Right hindlimb (tissue), 1 donor: ENCODE data around the gene MSH3.
"Not testable (repeated sequence)": the region's sequence is repeated elsewhere in the genome, so short reads cannot be mapped to it uniquely, and the experiment has no call there.

ENCODE experiments used
- DNase-seq: peaks from one replicate; pipeline ENCODE4 v3.0.0-alpha.2; 2018

The MSH3 gene

DNA sequence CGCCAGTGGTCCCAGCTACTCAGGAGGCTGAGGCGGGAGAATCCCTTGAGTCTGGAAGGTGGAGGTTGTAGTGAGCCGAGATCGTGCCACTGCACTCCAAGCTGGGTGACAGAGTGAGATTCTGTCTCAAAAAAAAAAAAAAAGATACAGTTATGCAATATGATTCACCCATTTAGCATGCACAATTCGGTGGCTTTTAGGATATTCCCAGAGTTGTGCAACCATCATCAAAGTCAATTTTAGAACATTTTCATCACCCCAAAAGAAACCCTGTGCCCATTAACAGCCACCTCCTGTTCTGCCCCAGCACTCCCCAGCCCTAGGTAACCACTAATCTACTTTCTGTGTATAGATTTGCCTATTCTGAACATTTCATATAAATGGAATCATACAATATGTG is 4.7 kb downstream of the MSH3 start:
- DNase-seq, result no peak

DNA sequence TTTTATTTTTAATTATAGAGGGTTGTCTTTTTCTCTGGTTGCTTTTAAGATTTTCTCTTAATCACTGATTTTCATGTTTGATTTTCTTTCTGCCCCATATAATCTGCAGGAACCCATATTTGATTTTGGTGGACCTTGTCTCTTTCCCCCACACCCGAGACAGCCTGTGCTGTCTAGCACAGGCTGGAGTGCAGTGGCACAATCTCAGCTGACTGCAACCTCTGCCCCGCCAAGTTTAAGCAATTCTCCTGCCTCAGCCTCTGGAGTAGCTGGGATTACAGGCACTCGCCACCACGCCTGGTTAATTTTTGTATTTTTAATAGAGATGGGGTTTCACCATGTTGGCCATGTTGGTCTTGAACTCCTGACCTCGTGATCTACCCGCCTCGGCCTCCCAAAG is 6.2 kb downstream of the MSH3 start:
- not testable (repeated sequence) for DNase-seq

DNA sequence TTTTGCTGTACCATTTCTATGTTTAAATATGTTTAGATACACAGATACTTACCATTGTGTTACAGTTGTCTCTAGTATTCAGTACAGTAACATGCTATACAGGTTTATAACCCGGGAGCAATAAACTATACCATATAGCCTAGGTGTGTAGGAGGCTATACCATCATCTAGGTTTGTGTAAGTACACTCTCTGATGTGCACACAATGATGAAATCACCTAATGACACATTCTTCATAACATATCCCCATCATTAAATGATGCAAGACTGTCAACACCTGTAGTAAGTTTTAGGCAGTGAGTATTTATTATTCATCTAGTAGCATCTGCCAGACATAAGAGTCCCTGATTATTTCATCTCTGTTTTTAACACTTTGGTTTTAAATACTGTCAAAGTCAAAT is 7.7 kb downstream of the MSH3 start:
- DNase-seq, result no peak

DNA sequence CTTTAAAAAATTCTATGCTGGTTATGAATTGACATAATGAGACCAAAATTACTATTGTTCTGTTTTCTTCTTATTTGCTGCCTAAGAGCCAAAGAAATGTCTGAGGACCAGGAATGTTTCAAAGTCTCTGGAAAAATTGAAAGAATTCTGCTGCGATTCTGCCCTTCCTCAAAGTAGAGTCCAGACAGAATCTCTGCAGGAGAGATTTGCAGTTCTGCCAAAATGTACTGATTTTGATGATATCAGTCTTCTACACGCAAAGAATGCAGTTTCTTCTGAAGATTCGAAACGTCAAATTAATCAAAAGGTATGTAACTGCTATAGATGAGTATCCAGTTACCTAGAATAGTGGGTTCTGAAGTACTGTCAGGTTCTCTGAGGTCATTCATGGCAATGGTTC is 10.6 kb downstream of the MSH3 start:
- no peak for DNase-seq

DNA sequence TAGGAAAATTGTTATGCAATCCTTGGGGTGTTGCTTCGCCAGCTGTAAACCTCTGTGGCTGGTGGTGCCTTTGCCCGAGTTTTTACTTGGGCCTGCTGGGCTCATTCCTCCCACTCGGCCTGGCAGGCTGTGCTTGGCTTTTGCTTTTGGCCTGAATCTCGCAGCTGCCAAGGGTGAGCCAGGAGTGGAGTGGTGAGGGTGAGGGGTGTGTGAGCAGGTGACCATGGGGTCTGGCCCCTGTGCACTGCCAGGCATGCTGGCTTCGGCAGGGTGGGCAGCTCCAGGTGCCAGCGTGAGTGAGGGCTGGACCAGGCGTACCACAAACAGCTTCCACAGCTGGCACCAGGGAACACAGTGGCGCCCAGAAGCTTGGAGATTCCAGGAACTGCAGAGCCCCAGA is 12.9 kb downstream of the MSH3 start:
- DNase-seq, result no peak

DNA sequence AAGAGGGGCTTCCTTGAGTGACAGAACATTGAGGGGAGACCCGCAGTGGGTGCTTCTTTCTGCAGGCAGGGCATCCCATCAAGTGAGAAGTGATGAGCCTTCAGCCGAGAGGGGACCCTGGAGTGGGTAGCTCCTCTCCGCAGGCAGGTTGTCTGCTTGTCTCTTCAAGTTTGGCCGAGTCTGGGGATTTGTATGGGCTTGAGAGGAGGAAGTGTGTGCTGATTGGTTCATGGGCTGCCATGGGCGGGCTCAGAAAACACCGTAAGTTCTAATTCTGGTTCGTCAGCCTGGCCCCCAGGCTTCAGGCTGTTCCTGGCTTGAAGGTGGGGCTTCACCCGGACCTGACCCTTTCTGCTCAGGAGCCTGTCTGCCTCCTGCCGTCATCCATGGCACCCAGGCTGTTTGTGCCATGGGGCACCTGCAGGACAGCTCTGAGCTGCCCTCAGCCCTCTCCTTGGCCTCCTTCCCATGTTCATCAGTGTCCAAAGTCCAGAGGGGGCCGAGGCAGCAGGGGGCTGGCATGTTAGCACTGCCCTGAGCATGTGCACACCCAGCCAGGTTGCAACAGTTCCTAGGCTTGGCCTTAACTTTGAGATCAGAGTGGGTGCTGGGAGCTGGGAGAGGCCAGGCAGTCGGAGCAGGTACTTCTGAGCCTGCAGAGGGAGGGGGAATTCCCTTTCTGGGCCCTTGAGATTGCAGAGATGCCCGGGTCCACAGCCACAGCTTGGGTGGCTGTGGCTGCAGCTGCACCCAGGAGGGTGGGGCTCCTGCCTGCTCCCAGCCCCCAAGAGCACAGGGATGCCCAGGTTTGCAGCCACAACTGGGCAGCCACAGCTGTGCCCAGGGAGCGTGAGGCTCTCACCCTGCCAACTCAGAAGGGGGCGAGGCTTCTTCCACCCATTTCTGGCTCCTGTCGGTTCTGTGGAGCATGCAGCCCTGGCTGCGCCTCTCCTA is 13.8 kb downstream of the MSH3 start:
- DNase-seq, result no peak

DNA sequence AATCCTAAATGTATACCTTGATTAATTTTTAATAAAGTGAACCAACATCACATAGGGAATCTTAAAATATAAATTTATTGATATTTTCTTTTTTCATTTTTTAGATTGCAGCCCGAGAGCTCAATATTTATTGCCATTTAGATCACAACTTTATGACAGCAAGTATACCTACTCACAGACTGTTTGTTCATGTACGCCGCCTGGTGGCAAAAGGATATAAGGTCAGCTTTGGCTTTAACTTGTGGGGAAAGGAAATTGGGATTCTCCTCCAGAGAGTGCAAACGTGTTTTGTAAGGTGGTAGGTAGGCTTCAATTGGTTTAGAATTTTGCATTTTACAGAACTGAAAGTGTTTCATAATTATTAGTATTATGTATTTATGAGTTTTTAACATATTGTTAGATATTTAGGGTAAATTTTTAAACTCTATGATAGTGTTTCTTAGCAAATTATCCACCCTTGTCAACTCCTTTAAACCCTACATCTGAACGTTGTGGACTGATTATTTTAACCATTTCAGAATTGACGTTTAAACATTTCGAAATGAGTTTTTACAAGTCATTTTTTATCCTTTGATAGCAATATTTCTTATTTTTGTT is 17.8 kb downstream of the MSH3 start:
- peak; percentile 69 for DNase-seq

DNA sequence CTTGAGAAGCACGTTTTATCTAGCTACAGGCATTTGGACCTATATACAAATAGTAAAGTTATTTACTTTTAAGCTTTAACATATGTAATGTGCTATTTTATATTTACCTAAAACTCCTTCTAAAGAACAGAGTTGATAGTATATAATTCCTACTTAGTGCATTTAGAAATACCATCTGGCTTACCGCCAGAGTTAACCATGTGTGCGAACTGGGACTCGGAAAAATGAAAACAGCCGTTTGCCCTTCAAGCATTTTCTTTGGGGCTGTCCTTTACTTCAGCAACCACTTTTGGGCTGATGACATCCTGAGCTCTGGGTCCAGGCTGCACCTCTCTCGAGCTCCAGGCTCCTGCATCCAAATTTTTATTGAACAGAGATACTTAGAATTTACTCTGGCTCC is 22.3 kb downstream of the MSH3 start:
- no peak for DNase-seq

DNA sequence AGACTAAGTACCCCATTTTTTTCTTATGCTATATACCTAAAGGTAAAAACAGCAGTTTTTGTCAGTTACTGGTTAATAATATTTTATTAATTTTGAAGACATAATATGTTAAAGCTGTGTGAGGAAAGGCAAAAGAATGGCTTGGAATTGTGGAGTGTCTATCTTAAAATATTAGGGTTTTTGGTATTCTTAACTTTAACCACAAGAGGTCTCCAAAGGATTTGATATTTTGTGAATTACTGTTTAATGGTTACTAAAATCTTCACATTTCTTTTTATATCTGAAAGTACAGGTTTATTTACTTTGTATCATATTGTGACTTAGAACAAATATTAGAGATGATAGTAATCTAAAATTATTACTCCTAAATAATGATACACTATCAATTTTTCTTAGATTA is 32.3 kb downstream of the MSH3 start:
- DNase-seq, result no peak

DNA sequence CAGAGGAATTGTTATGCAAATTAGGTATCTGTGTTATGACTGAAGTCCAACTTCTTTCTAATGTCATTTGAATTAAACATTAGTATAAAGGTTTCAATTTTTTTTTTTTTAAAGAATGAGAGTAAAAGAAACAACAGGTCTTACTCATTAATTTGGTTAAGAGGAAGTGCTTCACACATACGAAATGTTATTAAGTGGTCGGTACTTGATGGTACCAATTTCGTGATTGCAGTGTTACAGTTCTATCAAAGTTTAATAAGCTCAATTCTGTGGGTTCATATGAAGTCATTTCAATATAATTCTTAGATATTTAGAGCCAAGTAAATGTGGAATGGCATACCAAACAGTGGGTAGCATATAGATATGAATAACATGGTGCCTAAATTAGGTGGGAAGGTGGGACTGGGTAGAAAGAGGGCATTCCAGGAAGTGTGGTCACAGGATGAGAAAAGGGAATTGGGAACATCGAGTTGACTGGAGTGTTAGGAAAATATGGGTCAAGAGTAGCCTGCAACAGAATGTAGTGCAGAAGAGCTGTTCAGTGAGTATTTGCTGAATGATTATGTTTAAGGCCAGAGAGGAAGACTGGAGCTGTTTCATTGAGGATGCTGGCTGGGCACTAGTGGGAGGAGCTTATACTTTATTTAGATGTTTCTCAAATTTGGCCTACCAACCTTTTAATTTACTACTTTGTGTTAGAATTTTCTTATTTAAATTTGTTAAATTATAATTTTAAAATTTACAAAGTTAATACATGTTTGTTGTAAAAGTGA is 34.4 kb downstream of the MSH3 start:
- DNase-seq, result no peak

DNA sequence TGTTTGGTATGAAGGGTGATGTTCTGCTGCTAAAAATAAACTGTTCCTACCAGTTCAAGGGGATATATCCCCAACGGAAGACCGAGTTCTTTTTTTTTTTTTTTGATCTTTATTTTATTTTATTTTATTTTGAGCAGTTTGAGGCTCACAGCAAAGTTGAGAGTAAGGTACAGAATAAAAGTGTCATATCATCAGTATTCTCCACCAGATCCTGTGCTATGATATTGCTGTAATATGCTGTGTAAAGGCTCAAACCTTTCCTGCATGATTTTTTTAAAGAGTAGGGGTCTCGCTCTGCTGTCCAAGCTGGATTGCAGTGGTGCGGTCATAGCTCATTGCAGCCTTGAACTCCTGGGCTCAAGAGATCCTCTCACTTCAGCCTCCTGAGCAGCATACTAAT is 35.2 kb downstream of the MSH3 start:
- DNase-seq, result no peak

DNA sequence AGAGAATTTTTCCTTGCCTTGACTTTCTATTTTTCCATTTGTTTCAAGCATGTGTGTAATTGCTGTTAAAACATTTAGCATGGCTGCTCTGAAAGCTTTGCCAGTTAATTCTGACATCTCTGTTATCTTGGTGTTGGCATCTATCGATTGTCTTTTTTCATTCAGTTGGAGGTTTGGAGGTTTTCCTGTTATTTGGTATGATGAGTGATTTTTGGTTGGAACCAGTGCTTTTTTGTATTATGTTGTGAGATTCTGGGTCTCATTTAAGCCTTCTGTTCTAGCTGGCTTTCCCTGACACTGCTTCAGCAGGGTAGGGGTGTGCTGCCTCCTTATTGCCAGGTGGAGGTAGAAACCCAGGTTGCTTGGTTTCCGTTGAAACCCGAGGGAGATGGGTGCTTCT is 41.2 kb downstream of the MSH3 start:
- no peak for DNase-seq

DNA sequence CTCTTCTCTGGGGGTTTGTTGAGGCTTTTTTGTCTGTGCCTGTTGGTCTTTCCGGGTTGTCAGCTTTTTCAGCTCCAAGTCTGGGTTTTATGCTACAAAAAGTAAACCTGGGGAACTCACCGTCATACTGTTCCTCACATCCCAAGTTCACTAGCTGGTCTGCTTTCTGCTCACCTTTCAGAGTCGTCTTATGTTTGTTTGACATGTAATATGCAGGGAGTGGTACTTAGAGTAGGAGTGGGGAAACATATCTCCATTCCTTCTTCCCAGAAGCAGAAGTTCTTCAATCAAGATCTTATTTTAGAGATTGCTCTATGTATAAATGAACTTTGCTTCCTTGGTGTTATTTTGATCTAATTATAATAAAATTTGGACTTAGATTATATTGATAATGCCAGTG is 42.0 kb downstream of the MSH3 start:
- DNase-seq, result no peak

DNA sequence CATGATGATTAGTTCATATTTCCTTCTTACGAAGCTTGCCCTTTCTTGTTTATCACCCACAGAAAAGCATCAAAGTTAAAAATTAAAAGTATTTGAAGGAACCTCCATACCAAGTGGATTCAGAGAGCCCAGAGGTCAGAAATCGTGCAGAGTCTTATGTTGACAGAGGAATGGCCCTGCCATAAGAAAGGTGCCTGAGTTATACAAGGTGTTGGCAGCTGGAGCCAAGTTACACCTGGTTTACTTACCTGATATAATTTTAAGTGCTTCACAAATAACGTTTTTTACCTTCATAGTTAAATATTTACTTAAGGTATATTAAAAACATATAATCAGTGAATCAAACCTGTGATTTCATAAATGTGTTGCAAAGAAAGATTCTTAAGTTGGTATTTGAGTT is 42.6 kb downstream of the MSH3 start:
- DNase-seq, result no peak

DNA sequence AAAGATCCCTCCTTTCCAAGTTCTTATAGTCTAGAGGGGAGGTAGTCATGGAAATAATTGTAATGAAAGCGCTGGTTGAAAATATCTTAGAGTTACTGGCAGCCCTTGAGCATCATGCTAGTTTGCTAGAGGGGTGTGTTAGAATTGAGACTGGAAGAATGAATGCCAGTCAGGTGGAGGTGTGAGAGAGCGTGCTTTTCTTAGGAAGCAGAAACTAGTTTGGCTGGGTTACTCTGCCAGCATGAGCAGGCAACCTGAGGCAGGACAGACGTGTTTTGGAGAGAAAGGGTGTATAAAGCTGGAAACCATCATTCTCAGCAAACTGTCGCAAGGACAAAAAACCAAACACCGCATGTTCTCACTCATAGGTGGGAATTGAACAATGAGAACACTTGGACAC is 43.9 kb downstream of the MSH3 start:
- no peak for DNase-seq

DNA sequence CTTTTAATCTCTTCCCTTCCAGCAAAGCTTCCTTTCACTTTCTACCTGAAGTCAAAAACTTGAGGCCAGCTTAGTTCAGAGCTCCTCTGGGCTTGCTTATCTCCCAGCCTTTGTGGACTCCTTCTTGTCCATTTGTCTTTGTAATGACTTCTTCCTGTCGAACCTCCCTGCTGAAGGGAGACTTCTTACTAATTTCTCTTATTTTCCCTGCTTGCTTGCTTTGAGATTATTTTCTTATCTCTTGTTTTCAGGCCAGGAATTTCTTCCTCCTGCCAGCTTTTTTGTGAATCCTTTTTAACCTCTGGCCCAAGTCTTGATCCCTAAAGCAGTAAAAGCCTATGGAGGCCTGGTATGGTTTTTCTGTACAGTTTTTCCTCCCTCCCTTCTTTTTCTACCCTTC is 47.1 kb downstream of the MSH3 start:
- no peak for DNase-seq

DNA sequence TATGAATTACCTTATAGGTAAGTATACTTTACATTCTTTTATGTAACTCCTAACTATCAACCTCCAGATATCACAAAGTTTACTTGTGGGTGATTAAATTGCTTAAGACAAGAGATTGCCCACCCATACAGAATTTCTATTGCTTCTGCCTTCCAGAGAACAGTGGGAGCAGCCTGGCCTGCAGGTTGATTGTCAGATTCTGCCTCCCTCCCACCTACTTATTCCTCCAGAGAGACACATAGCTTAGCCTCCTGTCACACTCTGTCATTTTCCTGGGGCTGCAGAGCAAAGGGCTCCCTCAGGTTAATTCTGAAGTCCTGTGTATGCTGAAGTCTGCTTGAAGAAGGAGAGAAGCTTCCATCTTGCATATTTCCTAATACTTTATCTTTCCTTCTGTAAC is 48.8 kb downstream of the MSH3 start:
- DNase-seq, result no peak

DNA sequence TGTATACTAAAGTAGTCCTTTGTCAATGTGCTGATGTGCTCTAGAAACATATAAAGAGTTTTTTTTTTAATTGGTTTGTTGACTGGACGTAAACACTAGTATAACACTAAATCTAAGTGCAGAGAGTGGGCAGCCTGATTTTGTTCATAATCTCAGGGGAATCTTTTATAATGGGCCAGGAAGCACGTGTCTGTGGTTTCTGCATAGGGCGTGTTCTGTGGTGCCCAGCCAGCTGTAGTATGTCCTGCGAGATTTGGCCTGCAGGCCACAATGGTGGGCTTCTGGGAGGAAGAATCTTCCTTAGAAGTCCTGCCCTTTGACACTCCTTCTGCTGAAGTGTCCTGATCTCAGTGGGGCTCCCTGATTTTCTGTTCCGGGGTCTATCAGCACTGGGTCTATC is 49.3 kb downstream of the MSH3 start:
- no peak for DNase-seq

DNA sequence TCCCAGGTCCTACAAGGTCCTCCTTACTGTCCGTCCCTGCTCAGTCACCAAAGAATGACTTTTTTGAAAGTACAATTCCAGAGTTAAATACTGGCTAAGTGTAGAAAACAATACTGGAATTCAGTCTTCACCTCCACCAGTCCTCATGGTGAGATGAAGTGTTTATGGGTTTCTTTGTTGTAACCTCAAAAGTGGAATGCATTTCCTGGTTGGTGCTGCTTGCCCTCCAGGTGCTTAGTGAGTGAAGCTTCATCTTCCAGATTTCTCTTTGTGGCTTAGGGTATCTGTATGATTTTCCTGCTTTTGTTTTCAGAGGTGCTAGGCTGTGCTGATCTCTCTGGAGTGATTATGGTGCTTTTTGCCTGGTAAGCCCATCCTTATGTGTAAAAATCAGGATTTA is 49.8 kb downstream of the MSH3 start:
- DNase-seq, result no peak

DNA sequence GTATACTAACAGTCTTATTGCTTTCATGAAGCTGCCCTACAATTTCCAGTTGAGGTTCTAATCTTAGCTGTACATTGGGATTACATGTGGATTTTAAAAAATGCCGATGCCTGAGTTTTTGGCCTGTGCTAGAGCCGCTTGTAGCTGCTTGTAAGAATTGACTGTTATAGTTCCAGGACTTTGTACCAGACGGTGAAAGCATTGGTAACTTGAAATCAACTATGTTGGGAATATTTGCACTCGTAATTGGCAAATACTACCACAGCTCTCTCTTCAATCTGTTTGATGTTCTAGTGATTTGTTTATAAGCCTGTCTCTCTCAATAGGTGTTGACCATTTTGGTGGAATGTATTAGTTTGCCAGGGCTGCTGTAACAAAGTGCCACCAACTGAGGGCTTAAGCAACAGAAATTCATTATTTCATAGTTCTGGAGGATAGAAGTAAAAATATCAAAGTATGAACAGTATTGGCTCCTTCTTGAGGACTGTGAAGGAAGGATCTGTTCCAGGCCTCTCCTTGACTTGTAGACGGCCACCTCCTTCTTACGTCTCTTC is 50.8 kb downstream of the MSH3 start:
- no peak for DNase-seq

DNA sequence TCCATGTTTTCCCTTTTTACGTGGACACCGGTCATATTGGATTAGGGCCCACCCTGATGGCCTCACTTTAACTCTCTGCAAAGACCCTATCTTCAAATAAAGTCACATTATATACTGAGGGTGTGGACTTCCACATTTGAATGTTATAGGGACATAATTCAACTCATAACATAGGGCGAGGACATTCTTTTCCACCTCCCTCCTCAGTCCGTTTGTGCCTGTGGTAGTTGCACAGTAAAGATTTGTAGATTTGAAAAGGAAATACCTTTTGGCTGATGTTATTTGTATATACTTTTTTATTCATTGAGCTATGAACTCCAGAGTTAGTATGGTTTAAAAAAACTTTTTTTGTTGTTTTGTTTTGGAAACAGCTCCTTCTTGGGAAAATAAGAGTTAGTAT is 51.3 kb downstream of the MSH3 start:
- no peak for DNase-seq

DNA sequence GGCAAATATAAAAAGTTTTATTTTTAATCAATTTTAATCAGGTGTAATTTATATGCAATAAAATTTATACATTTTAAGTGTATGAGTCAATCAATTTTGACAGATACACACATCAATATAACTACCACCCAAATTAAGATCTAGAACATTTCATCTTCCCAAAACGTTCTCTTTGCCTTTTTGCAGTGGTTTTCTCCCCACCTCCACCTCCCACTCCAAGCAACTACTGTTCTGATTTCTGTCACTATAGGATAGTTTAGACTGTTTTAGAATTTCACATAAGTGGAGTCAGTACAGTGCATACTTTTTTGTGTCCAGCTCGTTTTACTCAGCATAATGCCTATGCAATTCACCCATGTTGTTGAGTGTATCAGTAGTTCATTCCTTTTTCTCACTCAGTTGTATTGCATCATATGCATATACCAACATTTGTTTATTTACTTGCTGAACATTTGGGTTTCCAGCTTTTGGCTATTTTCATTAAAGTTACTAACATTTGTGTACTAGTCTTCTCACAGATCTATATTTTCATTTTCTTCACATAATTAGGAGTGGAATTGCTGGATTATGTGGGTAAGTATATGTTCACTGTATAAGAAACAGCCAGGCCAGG is 52.5 kb downstream of the MSH3 start:
- no peak for DNase-seq

DNA sequence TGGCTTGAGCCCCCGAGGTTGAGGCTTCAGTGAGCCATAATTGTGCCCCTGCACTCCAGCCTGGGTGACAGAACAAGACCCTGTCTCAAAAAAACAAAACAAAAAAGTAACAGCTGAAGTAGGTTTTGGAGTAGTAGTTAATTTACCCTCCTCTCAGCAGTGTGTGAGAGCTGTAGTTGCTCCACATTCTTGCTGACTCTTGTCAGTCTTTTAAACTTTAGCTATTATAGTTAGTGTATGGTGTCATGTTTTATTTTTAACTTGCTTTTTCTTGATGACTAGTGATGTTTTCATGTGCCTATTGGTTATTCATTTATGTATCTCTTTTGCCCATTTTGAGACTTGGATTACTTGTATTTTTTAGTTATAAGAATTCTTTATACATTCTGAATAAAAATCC is 53.2 kb downstream of the MSH3 start:
- no peak for DNase-seq
